Panc1 (cell line): ENCODE measurements around the gene ROBO2. TPM values are rescaled to one million over a fixed set of nuclear protein-coding genes. Genes with fewer than 3 reads are reported as not detected.

Experiments
- ATAC-seq: fragments of 200-7000 bp; cut with Tn5 transposase; 2 replicates; pipeline ENCODE4 v1.9.1; 2020; ENCODE audit warnings: mild to moderate bottlenecking, moderate library complexity
- BruUV-seq: library from RNA; stranded (reverse); fragments of 400-500 nt; replicated peaks from 2 replicates; lab custom pipeline; 2021; lab: Mats Ljungman, UMichigan
- CTCF ChIA-PET: fragments of 300-600 bp; sonication (Branson Sonifier 250); formaldehyde crosslinking; loops from one replicate; lab custom pipeline; 2022; ENCODE audit warnings: antibody characterized with exemption; lab: Charles Lee
- POLR2A ChIA-PET: fragments of 300-600 bp; sonication (Branson Sonifier 250); formaldehyde crosslinking; loops from one replicate; lab custom pipeline; 2022; ENCODE audit warnings: antibody characterized with exemption; lab: Charles Lee
- DNase-seq: peaks from one replicate; pipeline ENCODE4 v3.0.0-alpha.2; 2010; ENCODE audit warnings: low read depth, low spot score
- H3K27ac ChIP-seq: 2 replicates; pipeline ENCODE4 v1.5.1; 2011; ENCODE audit warnings: mild to moderate bottlenecking, low read length, inconsistent platforms
- H3K27me3 ChIP-seq: fragments of 200-500 bp; sonication (Bioruptor generic); 2 replicates; pipeline ENCODE4 v1.6.0; 2014; ENCODE audit warnings: low read length, inconsistent platforms; ENCODE audit not compliant: control insufficient read depth, insufficient read depth
- H3K36me3 ChIP-seq: fragments of 200-500 bp; sonication (Bioruptor generic); 2 replicates; pipeline ENCODE4 v1.5.1; 2014; ENCODE audit warnings: inconsistent platforms, mild to moderate bottlenecking, low read length, moderate library complexity; ENCODE audit not compliant: control insufficient read depth, insufficient read depth
- H3K4me1 ChIP-seq: 2 replicates; pipeline ENCODE4 v1.5.1; 2011; ENCODE audit warnings: inconsistent platforms, mild to moderate bottlenecking, low read length, moderate library complexity; ENCODE audit not compliant: control insufficient read depth, insufficient read depth
- H3K4me3 ChIP-seq, 2 experiments: 2 replicates each; pipeline ENCODE4 v1.5.1; 2011 to 2012; ENCODE audit warnings: low read depth in 2 of 2, low read length in 2 of 2, mild to moderate bottlenecking in 2 of 2, inconsistent platforms in 1 of 2, moderate library complexity in 1 of 2
- H3K9me3 ChIP-seq: fragments of 200-500 bp; sonication (Bioruptor generic); 2 replicates; pipeline ENCODE4 v1.5.1; 2014; ENCODE audit warnings: low read depth, mild to moderate bottlenecking, inconsistent platforms, low read length, moderate library complexity; ENCODE audit not compliant: control insufficient read depth, insufficient read depth
- POLR2AphosphoS5 ChIP-seq: IDR thresholded peaks from 2 replicates; pipeline ENCODE4 v1.6.1; 2012; ENCODE audit warnings: mild to moderate bottlenecking, low read depth, low read length, moderate library complexity
- REST ChIP-seq, 2 experiments: IDR thresholded peaks; 2 replicates each; pipeline ENCODE4 v1.6.1; 2011 to 2012; ENCODE audit warnings: low read depth in 2 of 2, control low read depth in 1 of 2, low read length in 1 of 2, mild to moderate bottlenecking in 1 of 2, moderate library complexity in 1 of 2; ENCODE audit not compliant: insufficient read depth in 1 of 2
- SIN3A ChIP-seq: IDR thresholded peaks from 2 replicates; pipeline ENCODE4 v1.6.1; 2012; ENCODE audit warnings: low read depth, mild to moderate bottlenecking, low read length, moderate library complexity, borderline replicate concordance; ENCODE audit not compliant: insufficient read depth
- TCF7L2 ChIP-seq: IDR thresholded peaks from 2 replicates; pipeline ENCODE4 v1.6.1; 2011; ENCODE audit warnings: mild to moderate bottlenecking, low read depth, low read length, inconsistent platforms
- in situ Hi-C: cut with HindIII; loops from 2 replicates; pipeline ENCODE4 v1.10.0; 2016; ENCODE audit warnings: low sequenced_read_pairs, low pct_unique_long_range_greater_than_20kb
- intact Hi-C: fragments of 100-400 bp; cut with micrococcal nuclease; formaldehyde crosslinking; loops from one replicate; pipeline ENCODE4 v1.10.0; 2022; ENCODE audit not compliant: unreplicated experiment
- total RNA-seq: library from RNA; stranded (reverse); gene quantifications from one replicate; pipeline ENCODE4 v1.2.1, GENCODE V29; 2021; ENCODE audit not compliant: unreplicated experiment
- TF ChIP-seq, protein P1 (sequence below): fragments of 450-650 bp; IDR thresholded peaks from 2 replicates; pipeline ENCODE4 v1.5.1; 2017; ENCODE audit warnings: mild to moderate bottlenecking

Gene ROBO2
- total RNA-seq, 1 experiment from 2014 or later: 1.3 TPM

- ATAC-seq (no peak), DNase-seq (no peak)
- POLR2A ChIA-PET: no interaction called here
- no peak overlapping the region for H3K27ac ChIP-seq
- no TSS peak for BruUV-seq
- in situ Hi-C loops: no loop called here
- H3K9me3 ChIP-seq: no peaks in the 10 kb centered on the region
- H3K27me3 ChIP-seq: no peaks in the 10 kb centered on the region
- intact Hi-C loops: no loop called here
- no peak overlapping the region for H3K4me3 ChIP-seq
- TF ChIP-seq SIN3A (no peak), POLR2AphosphoS5 (no peak), TCF7L2 (no peak), REST (IDR thresholded peaks at IDR 0.05; ENCODE audit: insufficient read depth in 1 of 2, low read depth in 2 of 2, low read length in 1 of 2) (no peak)
- TF ChIP-seq, protein P1, sequence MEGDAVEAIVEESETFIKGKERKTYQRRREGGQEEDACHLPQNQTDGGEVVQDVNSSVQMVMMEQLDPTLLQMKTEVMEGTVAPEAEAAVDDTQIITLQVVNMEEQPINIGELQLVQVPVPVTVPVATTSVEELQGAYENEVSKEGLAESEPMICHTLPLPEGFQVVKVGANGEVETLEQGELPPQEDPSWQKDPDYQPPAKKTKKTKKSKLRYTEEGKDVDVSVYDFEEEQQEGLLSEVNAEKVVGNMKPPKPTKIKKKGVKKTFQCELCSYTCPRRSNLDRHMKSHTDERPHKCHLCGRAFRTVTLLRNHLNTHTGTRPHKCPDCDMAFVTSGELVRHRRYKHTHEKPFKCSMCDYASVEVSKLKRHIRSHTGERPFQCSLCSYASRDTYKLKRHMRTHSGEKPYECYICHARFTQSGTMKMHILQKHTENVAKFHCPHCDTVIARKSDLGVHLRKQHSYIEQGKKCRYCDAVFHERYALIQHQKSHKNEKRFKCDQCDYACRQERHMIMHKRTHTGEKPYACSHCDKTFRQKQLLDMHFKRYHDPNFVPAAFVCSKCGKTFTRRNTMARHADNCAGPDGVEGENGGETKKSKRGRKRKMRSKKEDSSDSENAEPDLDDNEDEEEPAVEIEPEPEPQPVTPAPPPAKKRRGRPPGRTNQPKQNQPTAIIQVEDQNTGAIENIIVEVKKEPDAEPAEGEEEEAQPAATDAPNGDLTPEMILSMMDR: no peak
- H3K4me1 ChIP-seq: no peaks in the 10 kb centered on the region
- no peaks in the 10 kb centered on the region for H3K36me3 ChIP-seq
- CTCF ChIA-PET: no interaction called here
Observed at GRCh38 chr3:77468626-77469020, 428.7 kb downstream of the ROBO2 start.

GRCh38 chr3:77475507-77475906, 435.6 kb downstream of the ROBO2 start:
- ATAC-seq: no peak
- no peak overlapping the region for H3K27ac ChIP-seq
- H3K9me3 ChIP-seq: no peaks in the 10 kb centered on the region
- no TSS peak for BruUV-seq
- ChIA-PET POLR2A (no interaction called here), CTCF (no interaction called here)
- no peak overlapping the region for H3K4me3 ChIP-seq
- no peaks in the 10 kb centered on the region for H3K4me1 ChIP-seq
- no peak for DNase-seq
- intact Hi-C loops: no loop called here
- in situ Hi-C loops: no loop called here
- H3K27me3 ChIP-seq: no peaks in the 10 kb centered on the region
- H3K36me3 ChIP-seq: no peaks in the 10 kb centered on the region
- TF ChIP-seq REST (IDR thresholded peaks at IDR 0.05; ENCODE audit: insufficient read depth in 1 of 2, low read depth in 2 of 2, low read length in 1 of 2) (no peak), TCF7L2 (no peak), POLR2AphosphoS5 (no peak), SIN3A (no peak)
